GM12875 (cell line): ENCODE results near the gene NOD1.
"Not testable (repeated sequence)": the region's sequence is repeated elsewhere in the genome, so short reads cannot be mapped to it uniquely, and the experiment has no call there.

ENCODE experiments used
- H3K4me3 ChIP-seq: one replicate; pipeline ENCODE4 v1.5.1; 2011; ENCODE audit warnings: low read depth, low read length, control low read depth
- TF ChIP-seq, protein P1 (sequence below): IDR thresholded peaks from 2 replicates; pipeline ENCODE4 v1.5.1; 2011; ENCODE audit warnings: low read depth, mild to moderate bottlenecking, control low read depth, inconsistent platforms, low read length, moderate library complexity, borderline replicate concordance; ENCODE audit not compliant: insufficient read depth

The NOD1 gene

DNA sequence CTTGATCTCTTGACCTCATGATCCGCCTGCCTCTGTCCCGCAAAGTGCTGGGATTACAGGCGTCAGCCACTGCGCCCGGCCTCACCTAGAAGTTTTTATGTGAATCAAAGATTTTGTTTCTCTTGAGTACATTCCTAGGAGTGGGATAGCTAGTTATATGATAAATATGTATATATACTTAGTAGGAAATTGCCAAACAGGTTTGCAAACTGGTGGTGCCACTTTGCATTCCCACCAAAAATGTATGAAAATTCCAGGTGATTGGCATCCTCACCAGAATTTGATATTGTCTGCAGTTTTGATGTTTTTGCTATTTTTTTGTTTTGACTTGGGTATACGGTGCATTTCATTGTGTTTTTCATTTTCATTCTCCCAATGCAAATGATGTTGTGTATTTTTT, 86.8 kb downstream of the NOD1 start:
- no peak overlapping the region for H3K4me3 ChIP-seq
- TF ChIP-seq, protein P1, sequence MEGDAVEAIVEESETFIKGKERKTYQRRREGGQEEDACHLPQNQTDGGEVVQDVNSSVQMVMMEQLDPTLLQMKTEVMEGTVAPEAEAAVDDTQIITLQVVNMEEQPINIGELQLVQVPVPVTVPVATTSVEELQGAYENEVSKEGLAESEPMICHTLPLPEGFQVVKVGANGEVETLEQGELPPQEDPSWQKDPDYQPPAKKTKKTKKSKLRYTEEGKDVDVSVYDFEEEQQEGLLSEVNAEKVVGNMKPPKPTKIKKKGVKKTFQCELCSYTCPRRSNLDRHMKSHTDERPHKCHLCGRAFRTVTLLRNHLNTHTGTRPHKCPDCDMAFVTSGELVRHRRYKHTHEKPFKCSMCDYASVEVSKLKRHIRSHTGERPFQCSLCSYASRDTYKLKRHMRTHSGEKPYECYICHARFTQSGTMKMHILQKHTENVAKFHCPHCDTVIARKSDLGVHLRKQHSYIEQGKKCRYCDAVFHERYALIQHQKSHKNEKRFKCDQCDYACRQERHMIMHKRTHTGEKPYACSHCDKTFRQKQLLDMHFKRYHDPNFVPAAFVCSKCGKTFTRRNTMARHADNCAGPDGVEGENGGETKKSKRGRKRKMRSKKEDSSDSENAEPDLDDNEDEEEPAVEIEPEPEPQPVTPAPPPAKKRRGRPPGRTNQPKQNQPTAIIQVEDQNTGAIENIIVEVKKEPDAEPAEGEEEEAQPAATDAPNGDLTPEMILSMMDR = no peak

DNA sequence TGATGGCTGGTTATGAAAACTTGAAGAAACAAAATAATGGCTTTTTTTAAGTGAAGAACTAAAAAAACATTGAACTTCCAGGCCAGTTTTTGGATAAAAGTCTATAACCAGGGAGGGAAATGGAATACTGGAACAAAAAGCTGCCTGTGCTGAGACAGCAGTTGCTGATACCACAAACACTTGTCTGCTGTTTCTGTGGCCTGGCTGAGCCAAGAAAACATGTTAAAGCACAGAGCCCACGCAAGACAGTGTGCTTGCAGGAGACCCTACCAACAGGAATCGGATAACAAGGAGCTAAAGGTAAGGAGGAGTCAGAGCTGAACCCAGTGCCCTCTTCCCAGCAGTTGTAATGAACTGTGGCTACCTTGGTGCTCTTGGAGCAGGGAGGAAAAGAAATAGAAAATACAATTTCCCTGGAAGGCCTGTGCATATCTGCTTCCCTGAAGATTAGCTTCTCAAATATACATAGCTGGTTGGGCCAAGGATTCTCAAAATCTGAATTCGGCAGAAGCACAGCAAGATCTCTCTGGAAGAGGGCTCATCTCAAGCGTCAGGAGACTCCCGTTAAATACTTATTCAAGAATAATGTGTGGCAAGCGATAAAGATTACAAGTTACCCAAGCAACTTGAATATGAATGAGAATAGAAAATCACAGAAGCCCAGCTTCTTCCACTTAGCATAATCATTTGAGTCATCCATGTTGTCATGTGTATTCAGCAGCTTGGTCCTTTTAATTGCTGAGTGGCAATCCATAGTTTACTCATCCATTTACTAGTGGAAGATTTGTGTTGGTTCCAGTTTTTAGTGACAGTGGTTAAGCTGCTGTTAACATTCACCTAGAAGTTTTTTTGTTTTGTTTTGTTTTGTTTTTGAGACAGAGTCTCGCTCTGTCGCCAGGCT, 87.6 kb downstream of the NOD1 start:
- TF ChIP-seq, protein P1 = no peak

DNA sequence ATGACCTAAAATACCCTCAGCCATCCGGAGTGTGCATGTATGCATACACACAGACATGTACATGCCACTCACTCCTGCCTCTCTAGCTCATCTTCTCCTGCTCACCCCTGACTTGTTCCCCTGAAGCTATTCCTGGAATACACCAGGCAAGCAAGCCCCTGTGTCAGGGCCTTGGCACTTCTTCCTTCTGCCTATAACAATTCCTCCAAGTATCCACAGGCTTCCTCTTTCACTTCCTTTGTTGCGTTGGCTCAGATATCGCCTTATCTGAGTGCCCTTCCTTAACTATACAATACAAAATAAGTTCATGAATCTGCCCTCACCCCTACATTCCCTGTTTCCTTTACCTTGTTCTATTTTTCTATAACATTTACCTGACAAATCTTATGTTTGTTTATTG, 88.8 kb downstream of the NOD1 start:
- TF ChIP-seq, protein P1 = no peak
- H3K4me3 ChIP-seq = no peak overlapping the region

More for the DNA sequence above, 87.6 kb downstream of the NOD1 start:
- H3K4me3 ChIP-seq = no peak overlapping the region

DNA sequence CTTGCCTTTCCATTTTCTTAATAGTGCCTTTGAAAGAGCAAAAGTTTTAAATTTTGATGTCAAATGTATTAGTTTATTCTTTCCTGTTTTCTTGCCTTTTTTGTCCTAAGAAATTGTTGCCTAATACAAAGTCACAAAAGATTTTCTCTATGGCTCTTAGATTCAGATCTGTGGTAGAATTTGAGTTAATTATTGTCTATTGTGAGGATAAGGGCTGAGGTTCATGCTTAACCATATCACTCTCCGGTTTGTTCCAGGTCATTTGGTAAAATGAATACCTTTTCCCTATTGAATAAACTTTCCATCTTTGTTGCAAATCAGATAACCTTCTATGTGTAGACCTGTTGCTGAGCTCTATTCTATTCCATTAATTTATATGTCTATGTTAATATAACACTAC, 96.0 kb downstream of the NOD1 start:
- no peak overlapping the region for H3K4me3 ChIP-seq
- TF ChIP-seq, protein P1 = no peak

DNA sequence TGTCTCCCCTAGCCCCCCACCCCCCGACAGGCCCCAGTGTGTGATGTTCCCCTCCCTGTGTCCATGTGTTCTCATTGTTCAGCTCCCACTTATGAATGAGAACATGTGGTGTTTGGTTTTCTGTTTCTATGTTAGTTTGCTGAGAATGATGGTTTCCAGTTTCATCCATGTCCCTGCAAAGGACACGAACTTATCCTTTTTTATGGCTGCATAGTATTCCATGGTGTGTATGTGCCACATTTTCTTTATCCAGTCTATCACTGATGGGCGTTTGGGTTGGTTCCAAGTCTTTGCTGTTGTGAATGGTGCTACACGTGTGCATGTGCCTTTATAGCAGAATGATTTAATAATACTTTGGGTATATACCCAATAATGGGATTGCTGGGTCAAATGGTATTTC, 97.8 kb downstream of the NOD1 start:
- H3K4me3 ChIP-seq = not testable (repeated sequence)

DNA sequence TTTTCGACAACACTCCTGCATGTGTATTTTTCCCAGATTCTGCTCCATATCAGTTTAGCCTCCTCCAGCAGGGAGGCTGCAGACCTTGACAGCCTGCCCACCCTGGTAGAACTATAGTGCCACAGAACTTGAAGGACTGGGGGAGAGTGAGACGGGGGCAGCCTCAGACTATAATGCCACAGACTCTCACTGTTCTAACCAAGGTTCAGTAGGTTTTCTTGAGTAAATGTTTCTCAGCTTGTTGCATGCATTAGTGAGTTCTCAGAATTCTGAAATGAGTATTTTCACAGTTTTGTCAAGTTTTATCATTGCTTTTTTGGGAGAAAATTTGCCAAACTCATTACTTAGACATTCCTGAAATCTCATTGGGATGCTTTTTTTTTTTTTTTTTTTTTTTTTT, 98.3 kb downstream of the NOD1 start:
- TF ChIP-seq, protein P1 = no peak
- no peak overlapping the region for H3K4me3 ChIP-seq

DNA sequence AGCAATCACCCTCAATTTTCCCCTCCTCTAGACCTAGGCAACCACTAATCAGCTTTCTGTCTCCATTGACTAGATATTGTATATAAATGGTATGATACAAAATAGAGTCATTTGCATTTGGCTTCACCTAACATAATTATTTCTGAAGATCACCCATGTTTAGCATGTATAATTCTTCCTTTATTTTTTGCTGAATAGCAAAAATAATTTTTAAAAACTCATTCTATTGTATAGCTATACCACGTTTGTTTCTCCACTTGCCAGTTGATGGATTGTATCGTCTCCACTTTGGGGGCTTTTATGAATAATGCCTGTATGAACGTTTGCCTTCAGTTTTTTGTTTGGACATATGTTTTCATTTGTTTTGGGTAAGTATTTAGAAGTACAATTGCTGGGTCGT, 98.8 kb downstream of the NOD1 start:
- H3K4me3 ChIP-seq = no peak overlapping the region
- TF ChIP-seq, protein P1 = no peak

DNA sequence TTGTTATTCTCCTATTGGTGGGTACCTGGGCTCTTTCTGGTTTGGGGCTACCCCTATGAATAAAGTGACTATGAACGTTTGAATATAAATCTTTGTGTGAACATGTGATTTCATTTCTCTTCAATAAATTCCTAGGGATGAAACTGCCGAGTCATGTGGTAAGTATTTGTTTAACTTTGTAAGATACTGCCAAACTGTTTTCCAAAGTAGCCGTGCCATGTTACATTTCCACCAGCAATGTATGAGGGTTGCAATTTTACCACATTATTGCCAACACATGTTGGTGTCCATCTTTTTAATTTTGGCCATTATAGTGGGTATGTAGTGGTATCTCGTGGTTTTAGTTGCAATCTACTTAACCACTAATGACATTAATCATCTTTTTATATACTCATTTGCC, 99.5 kb downstream of the NOD1 start:
- TF ChIP-seq, protein P1 = no peak

More for the DNA sequence above, 99.5 kb downstream of the NOD1 start:
- no peak overlapping the region for H3K4me3 ChIP-seq
